Epidermal melanocyte (primary cell): ENCODE results near the gene SETSIP.
"Not testable (repeated sequence)": the region's sequence is repeated elsewhere in the genome, so short reads cannot be mapped to it uniquely, and the experiment has no call there.

Experiments
- DNase-seq: peaks from one replicate; pipeline ENCODE4 v3.0.0; 2011; ENCODE audit warnings: low spot score; ENCODE audit not compliant: insufficient read length

SETSIP gene

GRCh38 chr1:92051948-92052347, 23.3 kb downstream of the SETSIP start:
- no peak for DNase-seq

GRCh38 chr1:92045766-92046495, 29.3 kb downstream of the SETSIP start:
- no peak for DNase-seq

DNA sequence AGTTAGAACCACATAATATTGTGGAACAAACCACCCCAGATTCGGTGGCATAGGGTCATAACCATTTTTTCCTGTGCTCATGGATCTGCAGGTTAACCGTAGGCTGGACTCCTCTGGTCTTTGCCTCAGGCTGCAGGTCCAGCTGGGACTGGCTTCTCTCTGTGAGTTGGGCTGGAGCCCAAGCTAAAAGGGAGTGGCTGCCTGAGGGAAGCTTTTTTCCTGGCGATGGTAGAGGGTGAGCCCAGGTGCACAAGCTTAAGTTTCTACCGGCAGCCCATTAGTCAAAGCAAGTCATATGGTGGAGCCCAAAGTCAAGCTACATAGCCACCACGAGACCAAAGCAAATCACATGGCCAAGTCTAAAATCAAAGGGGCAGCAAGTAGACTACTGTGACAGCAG, 31.6 kb downstream of the SETSIP start:
- DNase-seq: no peak

DNA sequence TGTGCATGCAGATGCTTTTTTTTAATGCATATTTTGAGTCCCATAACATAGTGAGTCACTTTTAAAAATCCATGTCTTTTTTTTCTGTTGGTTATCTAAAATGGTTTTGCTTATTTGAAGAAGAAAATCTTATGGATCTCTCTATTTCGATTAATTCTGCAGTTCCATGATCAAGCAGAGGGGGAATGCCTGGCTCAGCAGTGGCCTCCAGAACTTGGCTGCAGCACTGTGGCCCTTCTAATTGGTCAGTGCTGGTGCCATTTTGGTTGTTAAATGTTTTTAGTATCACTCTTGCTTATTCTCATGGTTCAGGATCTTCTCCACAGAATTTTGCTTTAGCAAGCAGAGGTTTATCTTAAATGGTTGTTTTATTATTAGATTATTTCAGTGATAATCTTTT, 34.2 kb downstream of the SETSIP start:
- no peak for DNase-seq

DNA sequence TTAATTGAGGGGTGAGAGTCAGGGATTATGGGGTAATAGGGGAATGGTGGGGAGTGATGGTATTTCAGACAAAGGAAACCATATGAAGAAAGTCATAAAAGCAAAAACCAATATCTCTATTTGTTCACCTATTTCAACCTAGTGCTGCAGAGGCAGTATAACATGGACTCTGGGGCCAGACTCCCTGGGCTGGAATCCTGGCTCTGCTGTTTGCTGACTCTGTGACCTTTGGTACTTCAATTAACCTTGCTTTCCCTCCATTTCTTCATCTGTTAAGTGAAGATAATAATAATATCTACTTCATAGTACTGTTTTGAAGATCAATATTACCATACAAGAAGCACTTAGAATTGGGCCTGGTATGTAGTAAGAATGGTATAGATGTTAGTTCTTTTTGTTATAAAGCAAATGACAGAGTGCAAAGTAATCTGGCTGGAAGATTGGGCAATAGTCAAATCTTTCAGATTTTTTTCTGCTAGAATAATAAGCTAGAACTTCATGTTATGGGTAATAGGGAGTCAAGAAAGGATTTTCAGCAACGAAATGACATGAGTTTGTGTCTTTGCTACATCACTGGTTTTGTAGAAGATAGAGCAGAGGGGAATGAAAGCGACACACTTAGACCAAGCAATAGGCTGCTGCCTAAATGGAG, 36.4 kb downstream of the SETSIP start:
- DNase-seq: no peak

DNA sequence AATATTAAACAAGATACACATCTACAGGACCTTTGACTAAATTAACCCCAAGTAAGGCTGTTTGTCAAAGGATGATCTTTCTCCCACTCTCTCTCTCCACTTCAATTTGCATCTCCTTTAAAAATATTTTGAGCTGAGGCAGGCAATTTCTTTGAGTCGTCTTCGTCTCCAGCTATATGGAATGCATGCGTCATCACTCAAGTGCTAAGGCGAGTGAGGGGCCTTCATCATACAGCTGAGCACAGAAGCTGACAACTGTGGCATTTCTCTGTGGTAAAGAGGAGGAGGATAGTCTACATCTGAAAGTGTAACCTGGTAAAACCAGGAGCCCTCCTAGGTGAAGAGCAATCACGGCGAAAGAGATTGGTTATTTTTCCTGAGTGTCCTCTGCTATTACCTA, 37.8 kb downstream of the SETSIP start:
- DNase-seq: no peak

- DNase-seq: no peak
Measured at GRCh38 chr1:92031281-92032110, 43.7 kb downstream of the SETSIP start.

GRCh38 chr1:92030656-92031107, 44.5 kb downstream of the SETSIP start:
- no peak for DNase-seq

DNA sequence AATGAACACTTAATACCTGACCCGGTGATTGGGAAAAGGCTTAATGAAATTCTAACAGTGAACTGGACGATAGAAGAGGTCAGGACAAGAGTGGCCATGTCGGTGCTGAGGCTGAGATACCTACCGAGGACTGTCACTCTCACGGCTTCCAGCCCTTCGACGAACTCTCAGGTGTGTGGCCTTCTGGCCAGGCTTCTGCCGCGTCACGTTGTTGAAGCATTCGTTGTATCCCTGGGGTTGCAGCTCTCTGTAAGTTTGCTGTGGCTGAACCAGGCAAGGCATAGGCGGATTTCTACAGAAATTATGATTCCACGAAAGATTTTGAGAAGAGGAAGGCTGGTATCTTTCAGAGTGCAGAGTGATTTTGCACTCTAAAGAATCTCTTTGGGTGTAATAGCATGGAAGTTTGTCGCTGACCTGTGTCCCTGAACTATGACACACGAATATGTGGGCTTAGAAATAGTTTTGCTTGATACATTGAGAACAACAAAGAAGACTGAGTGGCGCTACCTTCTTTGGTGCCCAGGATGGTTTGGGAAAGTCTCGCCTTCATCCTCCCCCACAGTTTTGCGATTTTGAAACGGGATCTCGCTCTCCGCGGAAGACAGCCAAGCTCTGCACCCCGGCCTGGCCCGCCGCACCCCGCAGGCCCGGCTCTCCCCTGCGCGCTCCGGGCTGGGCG, 45.8 kb downstream of the SETSIP start:
- DNase-seq: no peak

DNA sequence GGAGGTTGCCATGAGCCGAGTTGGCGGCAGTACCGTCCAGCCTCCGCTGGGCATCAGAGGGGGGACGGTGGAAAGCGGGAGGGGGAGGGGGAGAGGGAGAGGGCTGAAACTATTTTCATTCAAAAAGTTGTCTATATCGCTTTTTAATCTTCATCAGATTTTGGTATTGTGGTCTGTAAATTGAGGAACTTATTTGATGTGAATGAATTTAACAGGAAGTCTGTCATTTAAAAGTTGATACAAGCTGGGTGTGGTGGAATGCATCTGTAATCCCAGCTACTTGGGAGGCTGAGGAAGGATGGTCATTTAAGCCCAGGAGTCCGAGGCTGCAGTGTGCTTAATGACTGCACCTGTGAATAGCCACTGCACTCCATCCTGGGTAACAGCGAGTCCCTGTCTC, 48.4 kb downstream of the SETSIP start:
- DNase-seq: no peak

DNA sequence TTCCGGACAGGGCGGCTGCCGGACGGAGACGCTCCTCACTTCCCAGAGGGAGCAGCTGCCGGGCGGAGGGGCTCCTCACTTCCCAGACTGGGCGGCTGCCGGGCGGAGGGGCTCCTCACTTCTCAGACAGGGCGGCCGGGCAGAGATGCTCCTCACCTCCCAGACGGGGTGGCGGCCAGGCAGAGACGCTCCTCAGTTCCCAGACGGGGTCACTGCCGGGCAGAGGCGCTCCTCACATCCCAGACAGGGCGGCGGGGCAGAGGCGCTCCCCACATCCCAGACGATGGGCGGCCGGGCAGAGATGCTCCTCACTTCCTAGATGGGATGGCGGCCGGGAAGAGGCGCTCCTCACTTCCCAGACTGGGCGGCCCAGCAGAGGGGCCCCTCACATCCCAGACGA, 49.2 kb downstream of the SETSIP start:
- not testable (repeated sequence) for DNase-seq
